ENCODE measurements around the gene KCNK17.

DNA sequence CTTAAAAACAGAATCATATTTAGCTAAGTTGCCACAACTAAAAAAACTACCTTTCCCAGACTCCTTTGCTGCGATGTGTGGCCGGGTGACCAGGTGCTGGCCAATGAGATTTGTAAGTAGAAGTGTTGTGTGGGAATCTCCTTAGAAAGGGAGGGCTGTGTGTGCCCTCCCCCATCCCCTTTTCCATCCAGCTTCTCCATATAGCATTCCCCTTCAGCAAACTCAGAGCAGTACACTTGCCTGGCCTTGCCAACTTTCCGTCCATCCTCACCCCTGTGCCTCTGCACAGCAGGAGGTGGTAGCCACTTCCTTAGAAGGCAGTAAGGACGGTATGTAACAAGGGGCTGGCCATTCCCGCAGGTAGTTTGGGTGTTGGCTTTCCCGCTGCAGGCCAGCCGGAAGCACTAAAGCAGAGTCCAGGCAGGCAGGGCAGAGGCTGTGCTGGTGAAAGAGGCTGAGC lies 30.6 kb upstream of the KCNK17 start:
- TF ChIP-seq POLR2AphosphoS5 (IDR thresholded peaks at IDR 0.05) (no peak), CTCF (IDR thresholded peaks at IDR 0.05) (no peak), POLR2A (IDR thresholded peaks at IDR 0.05) (no peak)
